Fibroblast of mammary gland (primary cell): ENCODE measurements around the gene METRNL.
"Not testable (repeated sequence)": the region's sequence is repeated elsewhere in the genome, so short reads cannot be mapped to it uniquely, and the experiment has no call there.

Source experiments
- DNase-seq: peaks from one replicate; pipeline ENCODE4 v3.0.0-alpha.2; 2010; ENCODE audit warnings: low read depth
- H3K4me3 ChIP-seq: 2 replicates; pipeline ENCODE4 v1.5.1; 2011; ENCODE audit warnings: low read depth, mild to moderate bottlenecking, low read length, moderate library complexity; ENCODE audit not compliant: control insufficient read depth
- TF ChIP-seq, protein P1 (sequence below): conservative IDR thresholded peaks from 2 replicates; pipeline ENCODE4 v1.5.1; 2011; ENCODE audit warnings: low read depth, low read length, inconsistent platforms; ENCODE audit not compliant: control insufficient read depth, insufficient read depth

METRNL gene

GRCh38 chr17:83137523-83137922 lies 58.1 kb downstream of the METRNL start:
- H3K4me3 ChIP-seq = no peak overlapping the region
- no peak for DNase-seq
- TF ChIP-seq, protein P1, sequence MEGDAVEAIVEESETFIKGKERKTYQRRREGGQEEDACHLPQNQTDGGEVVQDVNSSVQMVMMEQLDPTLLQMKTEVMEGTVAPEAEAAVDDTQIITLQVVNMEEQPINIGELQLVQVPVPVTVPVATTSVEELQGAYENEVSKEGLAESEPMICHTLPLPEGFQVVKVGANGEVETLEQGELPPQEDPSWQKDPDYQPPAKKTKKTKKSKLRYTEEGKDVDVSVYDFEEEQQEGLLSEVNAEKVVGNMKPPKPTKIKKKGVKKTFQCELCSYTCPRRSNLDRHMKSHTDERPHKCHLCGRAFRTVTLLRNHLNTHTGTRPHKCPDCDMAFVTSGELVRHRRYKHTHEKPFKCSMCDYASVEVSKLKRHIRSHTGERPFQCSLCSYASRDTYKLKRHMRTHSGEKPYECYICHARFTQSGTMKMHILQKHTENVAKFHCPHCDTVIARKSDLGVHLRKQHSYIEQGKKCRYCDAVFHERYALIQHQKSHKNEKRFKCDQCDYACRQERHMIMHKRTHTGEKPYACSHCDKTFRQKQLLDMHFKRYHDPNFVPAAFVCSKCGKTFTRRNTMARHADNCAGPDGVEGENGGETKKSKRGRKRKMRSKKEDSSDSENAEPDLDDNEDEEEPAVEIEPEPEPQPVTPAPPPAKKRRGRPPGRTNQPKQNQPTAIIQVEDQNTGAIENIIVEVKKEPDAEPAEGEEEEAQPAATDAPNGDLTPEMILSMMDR = no peak

DNA sequence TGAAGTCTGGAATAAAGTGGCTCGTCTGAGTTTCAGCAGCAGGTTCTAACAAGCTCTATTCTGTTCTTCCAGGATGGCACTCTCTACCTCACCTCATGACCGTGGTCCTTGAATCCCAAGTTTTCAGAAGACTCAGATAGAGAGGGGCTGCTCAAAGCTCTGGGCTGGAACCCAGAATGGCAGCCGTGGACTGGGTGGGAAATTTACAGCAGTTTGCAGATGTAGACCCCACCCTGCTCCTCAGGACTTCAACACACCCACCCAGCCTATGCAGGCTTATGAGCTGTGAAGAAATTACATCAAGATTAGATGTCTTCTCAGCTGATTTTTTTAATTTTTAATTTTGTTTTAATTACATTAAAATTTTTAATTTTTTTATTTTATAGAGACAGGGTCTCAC lies 59.4 kb downstream of the METRNL start:
- no peak overlapping the region for H3K4me3 ChIP-seq
- TF ChIP-seq, protein P1 = no peak
- no peak for DNase-seq

GRCh38 chr17:83139541-83140248 lies 60.3 kb downstream of the METRNL start:
- H3K4me3 ChIP-seq, DNase-seq: not testable (repeated sequence)

- DNase-seq, H3K4me3 ChIP-seq: not testable (repeated sequence)
Measured at GRCh38 chr17:83140249-83140566, 60.8 kb downstream of the METRNL start.

DNA sequence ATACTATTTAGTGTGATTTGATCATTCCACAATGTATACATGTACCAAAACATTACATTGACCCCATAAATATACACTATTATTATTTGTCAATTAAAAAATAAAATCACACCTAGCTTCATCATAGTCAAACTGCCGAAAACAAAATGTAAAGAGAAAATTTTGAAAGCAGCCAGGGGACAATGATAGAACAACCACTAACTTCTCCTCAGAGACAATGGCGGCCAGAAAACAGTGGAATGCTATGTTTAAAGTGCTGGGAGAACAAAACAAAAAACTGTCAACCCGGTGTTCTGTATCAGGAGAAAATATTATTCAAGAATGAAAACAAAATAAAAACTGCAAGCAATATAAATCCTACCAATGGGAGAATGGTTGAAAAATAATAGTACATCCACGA lies 63.2 kb downstream of the METRNL start:
- H3K4me3 ChIP-seq = no peak overlapping the region
- no peak for DNase-seq
- TF ChIP-seq, protein P1 = no peak

DNA sequence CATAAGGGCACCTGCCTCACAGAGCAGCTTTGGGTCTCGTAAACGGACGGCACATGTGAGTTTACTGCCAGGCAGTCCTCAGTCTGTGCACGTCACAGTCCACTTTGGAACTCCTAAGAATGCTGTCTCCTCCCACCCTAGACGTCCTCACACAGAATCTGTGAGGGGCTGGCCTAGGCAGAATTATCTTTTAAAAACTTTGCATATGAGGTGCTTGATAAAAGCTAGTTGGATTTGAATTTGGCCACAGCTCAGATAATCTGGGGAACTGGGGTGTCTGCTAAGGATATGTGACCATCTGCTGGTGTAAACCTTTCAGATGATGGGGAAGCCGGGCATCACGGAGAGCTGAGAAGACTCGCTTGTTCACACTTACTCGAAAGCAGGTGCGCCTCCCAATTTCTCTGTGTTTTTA lies 64.4 kb downstream of the METRNL start:
- TF ChIP-seq, protein P1 = no peak
- no peak overlapping the region for H3K4me3 ChIP-seq
- DNase-seq = no peak
